HepG2 (cell line): Measurements from ENCODE around the gene NEK6. TPM values are rescaled to one million over a fixed set of nuclear protein-coding genes. Genes with fewer than 3 reads are reported as not detected.

Experiments
- CAMTA2 ChIP-seq: sonication (generic); formaldehyde crosslinking; IDR thresholded peaks from 2 replicates; pipeline ENCODE4 v1.4.0; 2020; ENCODE audit warnings: mild to moderate bottlenecking, missing genetic modification reagents, borderline replicate concordance
- LCORL ChIP-seq, 2 experiments: fragments of 450-650 bp in 1 of 2; sonication (generic) in 1 of 2; formaldehyde crosslinking in 1 of 2; IDR thresholded peaks; 2 replicates each; pipeline versions ENCODE4 v1.5.0 to v1.6.1; 2017 to 2020; ENCODE audit warnings: antibody characterized with exemption in 1 of 2, missing genetic modification reagents in 1 of 2
- MEF2D ChIP-seq: sonication (generic); formaldehyde crosslinking; IDR thresholded peaks from 2 replicates; pipeline ENCODE4 v1.5.1; 2020; ENCODE audit warnings: mild to moderate bottlenecking, missing genetic modification reagents
- MIER3 ChIP-seq: IDR thresholded peaks from 2 replicates; pipeline ENCODE4 v1.6.1; 2016; ENCODE audit warnings: missing compliant biosample characterization, borderline replicate concordance
- NONO ChIP-seq, 2 experiments: fragments of 450-650 bp in 1 of 2; sonication (generic) in 1 of 2; formaldehyde crosslinking in 1 of 2; IDR thresholded peaks in 1 of 2; conservative IDR thresholded peaks in 1 of 2; 2 replicates each; pipeline versions ENCODE4 v1.6.1 to v1.8.0; 2017 to 2022; ENCODE audit warnings: mild to moderate bottlenecking in 1 of 2, missing genetic modification reagents in 1 of 2, moderate library complexity in 1 of 2
- TARDBP ChIP-seq: sonication (generic); formaldehyde crosslinking; IDR thresholded peaks from 2 replicates; pipeline ENCODE4 v1.8.0; 2022; ENCODE audit warnings: mild to moderate bottlenecking, missing genetic modification reagents
- ZNF790 ChIP-seq: sonication (generic); formaldehyde crosslinking; IDR thresholded peaks from 2 replicates; pipeline ENCODE4 v1.8.0; 2022; ENCODE audit warnings: missing genetic modification reagents, mild to moderate bottlenecking, borderline replicate concordance
- polyA plus RNA-seq, 8 experiments: library from polyadenylated mRNA; depleted of rRNA in 3 of 8; stranded (reverse) in 7 of 8; unstranded in 1 of 8; fragments of >200 nt; fragmentation: Illumina TruSeq in 4 of 8; extraction: Trizol in 4 of 8; gene quantifications; 2 replicates each; pipeline versions ENCODE4 v1.2.1 to v1.2.3, GENCODE V29; 2011 to 2016; ENCODE audit warnings: low read depth in 4 of 8, missing spikeins in 1 of 8, mixed read lengths in 1 of 8; ENCODE audit not compliant: insufficient read depth in 1 of 8
- total RNA-seq, 5 experiments: library from RNA; depleted of rRNA; stranded (reverse); fragments of >200 nt; fragmentation: Illumina TruSeq; extraction: Trizol; gene quantifications; 2 replicates each; pipeline ENCODE4 v1.2.3, GENCODE V29; 2016; ENCODE audit warnings: low read depth in 1 of 5
- TF ChIP-seq, protein P1 (sequence below): sonication (generic); formaldehyde crosslinking; conservative IDR thresholded peaks from 2 replicates; pipeline ENCODE4 v1.8.0; 2022; ENCODE audit warnings: mild to moderate bottlenecking, moderate library complexity, missing genetic modification reagents
- TF ChIP-seq, protein P2 (sequence below): sonication (generic); formaldehyde crosslinking; IDR thresholded peaks from 2 replicates; pipeline ENCODE4 v1.8.0; 2022; ENCODE audit warnings: missing genetic modification reagents, mild to moderate bottlenecking, inconsistent platforms, borderline replicate concordance
- TF ChIP-seq, protein P3 (sequence below): sonication (generic); formaldehyde crosslinking; IDR thresholded peaks from 2 replicates; pipeline ENCODE4 v1.4.0; 2020; ENCODE audit warnings: missing genetic modification reagents
- TF ChIP-seq, protein P4 (sequence below), 2 experiments: sonication (generic) in 1 of 2; formaldehyde crosslinking in 1 of 2; IDR thresholded peaks; 2 replicates each; pipeline versions ENCODE4 v1.4.0 to v1.6.1; 2016 to 2020; ENCODE audit warnings: borderline replicate concordance in 1 of 2, low read depth in 1 of 2, mild to moderate bottlenecking in 1 of 2, missing genetic modification reagents in 1 of 2
- TF ChIP-seq, protein P5 (sequence below): sonication (generic); formaldehyde crosslinking; IDR thresholded peaks from 2 replicates; pipeline ENCODE4 v1.5.1; 2020; ENCODE audit warnings: missing genetic modification reagents, mild to moderate bottlenecking, borderline replicate concordance

Gene NEK6
- total and polyA plus RNA-seq, 2 of the 13 experiments (the other 11 are each of a cell fraction or from before 2014, with no cell fraction given) = 30.4 to 119 TPM

DNA sequence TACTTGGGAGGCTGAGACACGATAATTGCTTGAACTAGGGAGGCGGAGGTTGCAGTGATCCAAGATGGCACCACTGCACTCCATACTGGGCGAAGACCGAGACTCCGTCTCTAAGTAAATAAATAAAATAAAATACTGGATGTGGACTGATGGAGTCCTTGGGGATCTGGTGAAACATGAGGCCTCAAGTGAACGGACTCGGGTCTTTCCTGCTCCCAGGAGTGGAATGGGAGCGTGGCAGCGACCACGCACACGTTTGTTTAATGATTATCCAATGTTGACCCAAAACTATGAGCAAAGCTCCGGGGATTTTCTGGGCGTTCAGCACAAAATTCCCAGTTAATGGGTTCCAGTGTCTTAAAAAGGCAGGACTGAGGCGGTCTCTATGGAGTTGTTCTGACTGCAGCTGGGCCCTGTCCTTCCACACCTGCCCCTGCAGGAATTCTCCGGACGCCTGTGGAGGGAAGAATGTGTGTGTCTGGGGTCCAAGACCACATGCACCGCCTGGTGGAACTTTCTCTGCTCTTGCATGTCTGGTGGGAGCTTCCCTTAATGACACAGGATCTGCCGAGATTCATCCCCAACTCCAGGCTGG lies 26.6 kb downstream of the NEK6 start (continued):
- TF ChIP-seq, protein P1, sequence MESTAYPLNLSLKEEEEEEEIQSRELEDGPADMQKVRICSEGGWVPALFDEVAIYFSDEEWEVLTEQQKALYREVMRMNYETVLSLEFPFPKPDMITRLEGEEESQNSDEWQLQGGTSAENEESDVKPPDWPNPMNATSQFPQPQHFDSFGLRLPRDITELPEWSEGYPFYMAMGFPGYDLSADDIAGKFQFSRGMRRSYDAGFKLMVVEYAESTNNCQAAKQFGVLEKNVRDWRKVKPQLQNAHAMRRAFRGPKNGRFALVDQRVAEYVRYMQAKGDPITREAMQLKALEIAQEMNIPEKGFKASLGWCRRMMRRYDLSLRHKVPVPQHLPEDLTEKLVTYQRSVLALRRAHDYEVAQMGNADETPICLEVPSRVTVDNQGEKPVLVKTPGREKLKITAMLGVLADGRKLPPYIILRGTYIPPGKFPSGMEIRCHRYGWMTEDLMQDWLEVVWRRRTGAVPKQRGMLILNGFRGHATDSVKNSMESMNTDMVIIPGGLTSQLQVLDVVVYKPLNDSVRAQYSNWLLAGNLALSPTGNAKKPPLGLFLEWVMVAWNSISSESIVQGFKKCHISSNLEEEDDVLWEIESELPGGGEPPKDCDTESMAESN (CRISPR knock-in tag) = no peak
- TF ChIP-seq MEF2D (peak; percentile 35; the same call in 1 of the 2 replicates), MIER3 (CRISPR knock-in tag) (no peak), LCORL (IDR thresholded peaks at IDR 0.05) (no peak), LCORL (CRISPR knock-in tag; IDR thresholded peaks at IDR 0.05) (peak; percentile 86), NONO (IDR thresholded peaks at IDR 0.05) (no peak), NONO (CRISPR knock-in tag; conservative IDR thresholded peaks at IDR 0.05) (no peak), CAMTA2 (CRISPR knock-in tag) (no peak), TARDBP (CRISPR knock-in tag) (peak; percentile 30; the same call in 1 of the 2 replicates), ZNF790 (CRISPR knock-in tag) (peak; percentile 69; the same call in 1 of the 2 replicates)
- TF ChIP-seq, protein P2, sequence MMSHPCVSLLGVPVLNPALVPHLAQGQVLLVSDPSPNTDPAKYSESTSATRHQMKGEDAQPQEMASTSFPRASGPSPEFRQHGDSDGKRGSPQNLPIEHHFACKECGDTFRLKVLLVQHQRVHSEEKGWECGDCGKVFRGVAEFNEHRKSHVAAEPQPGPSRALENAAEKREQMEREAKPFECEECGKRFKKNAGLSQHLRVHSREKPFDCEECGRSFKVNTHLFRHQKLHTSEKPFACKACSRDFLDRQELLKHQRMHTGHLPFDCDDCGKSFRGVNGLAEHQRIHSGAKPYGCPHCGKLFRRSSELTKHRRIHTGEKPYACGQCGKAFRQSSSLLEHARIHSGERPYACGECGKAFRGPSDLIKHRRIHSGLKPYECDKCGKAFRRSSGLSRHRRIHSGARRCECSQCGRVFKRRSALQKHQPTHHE (CRISPR knock-in tag) = peak; percentile 61; the same call in 1 of the 2 replicates
- TF ChIP-seq, protein P3, sequence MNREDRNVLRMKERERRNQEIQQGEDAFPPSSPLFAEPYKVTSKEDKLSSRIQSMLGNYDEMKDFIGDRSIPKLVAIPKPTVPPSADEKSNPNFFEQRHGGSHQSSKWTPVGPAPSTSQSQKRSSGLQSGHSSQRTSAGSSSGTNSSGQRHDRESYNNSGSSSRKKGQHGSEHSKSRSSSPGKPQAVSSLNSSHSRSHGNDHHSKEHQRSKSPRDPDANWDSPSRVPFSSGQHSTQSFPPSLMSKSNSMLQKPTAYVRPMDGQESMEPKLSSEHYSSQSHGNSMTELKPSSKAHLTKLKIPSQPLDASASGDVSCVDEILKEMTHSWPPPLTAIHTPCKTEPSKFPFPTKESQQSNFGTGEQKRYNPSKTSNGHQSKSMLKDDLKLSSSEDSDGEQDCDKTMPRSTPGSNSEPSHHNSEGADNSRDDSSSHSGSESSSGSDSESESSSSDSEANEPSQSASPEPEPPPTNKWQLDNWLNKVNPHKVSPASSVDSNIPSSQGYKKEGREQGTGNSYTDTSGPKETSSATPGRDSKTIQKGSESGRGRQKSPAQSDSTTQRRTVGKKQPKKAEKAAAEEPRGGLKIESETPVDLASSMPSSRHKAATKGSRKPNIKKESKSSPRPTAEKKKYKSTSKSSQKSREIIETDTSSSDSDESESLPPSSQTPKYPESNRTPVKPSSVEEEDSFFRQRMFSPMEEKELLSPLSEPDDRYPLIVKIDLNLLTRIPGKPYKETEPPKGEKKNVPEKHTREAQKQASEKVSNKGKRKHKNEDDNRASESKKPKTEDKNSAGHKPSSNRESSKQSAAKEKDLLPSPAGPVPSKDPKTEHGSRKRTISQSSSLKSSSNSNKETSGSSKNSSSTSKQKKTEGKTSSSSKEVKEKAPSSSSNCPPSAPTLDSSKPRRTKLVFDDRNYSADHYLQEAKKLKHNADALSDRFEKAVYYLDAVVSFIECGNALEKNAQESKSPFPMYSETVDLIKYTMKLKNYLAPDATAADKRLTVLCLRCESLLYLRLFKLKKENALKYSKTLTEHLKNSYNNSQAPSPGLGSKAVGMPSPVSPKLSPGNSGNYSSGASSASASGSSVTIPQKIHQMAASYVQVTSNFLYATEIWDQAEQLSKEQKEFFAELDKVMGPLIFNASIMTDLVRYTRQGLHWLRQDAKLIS = no peak
- TF ChIP-seq, protein P4, sequence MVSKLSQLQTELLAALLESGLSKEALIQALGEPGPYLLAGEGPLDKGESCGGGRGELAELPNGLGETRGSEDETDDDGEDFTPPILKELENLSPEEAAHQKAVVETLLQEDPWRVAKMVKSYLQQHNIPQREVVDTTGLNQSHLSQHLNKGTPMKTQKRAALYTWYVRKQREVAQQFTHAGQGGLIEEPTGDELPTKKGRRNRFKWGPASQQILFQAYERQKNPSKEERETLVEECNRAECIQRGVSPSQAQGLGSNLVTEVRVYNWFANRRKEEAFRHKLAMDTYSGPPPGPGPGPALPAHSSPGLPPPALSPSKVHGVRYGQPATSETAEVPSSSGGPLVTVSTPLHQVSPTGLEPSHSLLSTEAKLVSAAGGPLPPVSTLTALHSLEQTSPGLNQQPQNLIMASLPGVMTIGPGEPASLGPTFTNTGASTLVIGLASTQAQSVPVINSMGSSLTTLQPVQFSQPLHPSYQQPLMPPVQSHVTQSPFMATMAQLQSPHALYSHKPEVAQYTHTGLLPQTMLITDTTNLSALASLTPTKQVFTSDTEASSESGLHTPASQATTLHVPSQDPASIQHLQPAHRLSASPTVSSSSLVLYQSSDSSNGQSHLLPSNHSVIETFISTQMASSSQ (IDR thresholded peaks at IDR 0.05; ENCODE audit: low read depth) = peak; percentile 97
- TF ChIP-seq, protein P4 (CRISPR knock-in tag; IDR thresholded peaks at IDR 0.05; ENCODE audit: borderline replicate concordance) = peak; percentile 98
- TF ChIP-seq, protein P5, sequence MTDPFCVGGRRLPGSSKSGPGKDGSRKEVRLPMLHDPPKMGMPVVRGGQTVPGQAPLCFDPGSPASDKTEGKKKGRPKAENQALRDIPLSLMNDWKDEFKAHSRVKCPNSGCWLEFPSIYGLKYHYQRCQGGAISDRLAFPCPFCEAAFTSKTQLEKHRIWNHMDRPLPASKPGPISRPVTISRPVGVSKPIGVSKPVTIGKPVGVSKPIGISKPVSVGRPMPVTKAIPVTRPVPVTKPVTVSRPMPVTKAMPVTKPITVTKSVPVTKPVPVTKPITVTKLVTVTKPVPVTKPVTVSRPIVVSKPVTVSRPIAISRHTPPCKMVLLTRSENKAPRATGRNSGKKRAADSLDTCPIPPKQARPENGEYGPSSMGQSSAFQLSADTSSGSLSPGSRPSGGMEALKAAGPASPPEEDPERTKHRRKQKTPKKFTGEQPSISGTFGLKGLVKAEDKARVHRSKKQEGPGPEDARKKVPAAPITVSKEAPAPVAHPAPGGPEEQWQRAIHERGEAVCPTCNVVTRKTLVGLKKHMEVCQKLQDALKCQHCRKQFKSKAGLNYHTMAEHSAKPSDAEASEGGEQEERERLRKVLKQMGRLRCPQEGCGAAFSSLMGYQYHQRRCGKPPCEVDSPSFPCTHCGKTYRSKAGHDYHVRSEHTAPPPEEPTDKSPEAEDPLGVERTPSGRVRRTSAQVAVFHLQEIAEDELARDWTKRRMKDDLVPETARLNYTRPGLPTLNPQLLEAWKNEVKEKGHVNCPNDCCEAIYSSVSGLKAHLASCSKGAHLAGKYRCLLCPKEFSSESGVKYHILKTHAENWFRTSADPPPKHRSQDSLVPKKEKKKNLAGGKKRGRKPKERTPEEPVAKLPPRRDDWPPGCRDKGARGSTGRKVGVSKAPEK = no peak
